HEK293 (cell line): ENCODE measurements around the gene CLK2.

ENCODE experiments used
- FEZF1 ChIP-seq: fragments of 450-650 bp; formaldehyde crosslinking; IDR thresholded peaks from 2 replicates; pipeline ENCODE4 v1.5.1; 2016; ENCODE audit warnings: missing biosample characterization, missing genetic modification characterization
- GLIS1 ChIP-seq: fragments of 450-650 bp; formaldehyde crosslinking; IDR thresholded peaks from 2 replicates; pipeline ENCODE4 v1.5.1; 2016; ENCODE audit warnings: missing biosample characterization, missing genetic modification characterization
- OSR2 ChIP-seq: fragments of 450-650 bp; formaldehyde crosslinking; IDR thresholded peaks from 2 replicates; pipeline ENCODE4 v1.5.1; 2016; ENCODE audit warnings: missing biosample characterization, missing genetic modification characterization
- PRDM4 ChIP-seq: fragments of 450-650 bp; formaldehyde crosslinking; IDR thresholded peaks from 2 replicates; pipeline ENCODE4 v1.5.1; 2017; ENCODE audit warnings: missing biosample characterization, missing genetic modification characterization
- REST ChIP-seq: fragments of 450-650 bp; formaldehyde crosslinking; IDR thresholded peaks from 2 replicates; pipeline ENCODE4 v1.5.1; 2016; ENCODE audit warnings: missing biosample characterization, missing genetic modification characterization
- SALL2 ChIP-seq: fragments of 450-650 bp; formaldehyde crosslinking; IDR thresholded peaks from 2 replicates; pipeline ENCODE4 v1.5.0; 2017; ENCODE audit warnings: missing biosample characterization, mild to moderate bottlenecking, missing genetic modification characterization, borderline replicate concordance
- SCRT2 ChIP-seq: fragments of 450-650 bp; formaldehyde crosslinking; IDR thresholded peaks from 2 replicates; pipeline ENCODE4 v1.5.1; 2016; ENCODE audit warnings: missing biosample characterization, missing genetic modification characterization
- YY1 ChIP-seq: fragments of 450-650 bp; formaldehyde crosslinking; IDR thresholded peaks from 2 replicates; pipeline ENCODE4 v1.5.1; 2018; ENCODE audit warnings: missing biosample characterization, missing genetic modification characterization
- ZBTB11 ChIP-seq: fragments of 450-650 bp; formaldehyde crosslinking; conservative IDR thresholded peaks from 2 replicates; pipeline ENCODE4 v1.5.1; 2016; ENCODE audit warnings: low read depth, missing biosample characterization, missing genetic modification characterization
- ZBTB49 ChIP-seq: fragments of 450-650 bp; formaldehyde crosslinking; IDR thresholded peaks from 2 replicates; pipeline ENCODE4 v1.5.1; 2016; ENCODE audit warnings: missing biosample characterization, missing genetic modification characterization, low read depth
- ZBTB8A ChIP-seq: fragments of 450-650 bp; formaldehyde crosslinking; IDR thresholded peaks from 2 replicates; pipeline ENCODE4 v1.5.1; 2016; ENCODE audit warnings: missing biosample characterization, missing genetic modification characterization
- ZEB2 ChIP-seq: fragments of 450-650 bp; formaldehyde crosslinking; IDR thresholded peaks from 2 replicates; pipeline ENCODE4 v1.5.1; 2016; ENCODE audit warnings: missing biosample characterization, missing genetic modification characterization
- ZFHX2 ChIP-seq: fragments of 450-650 bp; formaldehyde crosslinking; conservative IDR thresholded peaks from 2 replicates; pipeline ENCODE4 v1.5.1; 2016; ENCODE audit warnings: missing biosample characterization, missing genetic modification characterization
- ZNF112 ChIP-seq: fragments of 450-650 bp; formaldehyde crosslinking; IDR thresholded peaks from 2 replicates; pipeline ENCODE4 v1.5.0; 2017; ENCODE audit warnings: missing biosample characterization, missing genetic modification characterization
- ZNF121 ChIP-seq: fragments of 450-650 bp; formaldehyde crosslinking; IDR thresholded peaks from 2 replicates; pipeline ENCODE4 v1.5.1; 2016; ENCODE audit warnings: missing biosample characterization, missing genetic modification characterization
- ZNF266 ChIP-seq: fragments of 450-650 bp; formaldehyde crosslinking; IDR thresholded peaks from 2 replicates; pipeline ENCODE4 v1.5.1; 2016; ENCODE audit warnings: missing biosample characterization, missing genetic modification characterization, low read depth
- ZNF341 ChIP-seq: fragments of 450-650 bp; formaldehyde crosslinking; IDR thresholded peaks from 2 replicates; pipeline ENCODE4; 2016; ENCODE audit warnings: low read depth, missing biosample characterization, missing genetic modification characterization
- ZNF404 ChIP-seq: fragments of 450-650 bp; formaldehyde crosslinking; IDR thresholded peaks from 2 replicates; pipeline ENCODE4 v1.5.1; 2017; ENCODE audit warnings: missing biosample characterization, missing genetic modification characterization
- ZNF510 ChIP-seq: fragments of 450-650 bp; formaldehyde crosslinking; IDR thresholded peaks from 2 replicates; pipeline ENCODE4 v1.5.1; 2018; ENCODE audit warnings: mild to moderate bottlenecking, missing genetic modification characterization, missing biosample characterization; ENCODE audit not compliant: insufficient replicate concordance
- ZNF639 ChIP-seq: fragments of 450-650 bp; formaldehyde crosslinking; IDR thresholded peaks from 2 replicates; pipeline ENCODE4 v1.5.1; 2016; ENCODE audit warnings: missing biosample characterization, missing genetic modification characterization
- ZNF660 ChIP-seq: fragments of 450-650 bp; IDR thresholded peaks from 2 replicates; pipeline ENCODE4 v1.5.1; 2018; ENCODE audit warnings: missing biosample characterization, mild to moderate bottlenecking, missing genetic modification characterization
- ZXDB ChIP-seq: fragments of 450-650 bp; formaldehyde crosslinking; IDR thresholded peaks from 2 replicates; pipeline ENCODE4 v1.5.1; 2016; ENCODE audit warnings: missing biosample characterization, missing genetic modification characterization

CLK2 gene

GRCh38 chr1:155227261-155228095 is 45.8 kb downstream of the CLK2 start (continued):
- peak; percentile 75 for TF ChIP-seq GLIS1 (tag by site-specific recombination)
- no peak for TF ChIP-seq ZNF510
- TF ChIP-seq ZNF121 = no peak
- no peak for TF ChIP-seq ZNF404
- TF ChIP-seq OSR2 (tag by site-specific recombination) = 0 out of 2 replicates have a peak, but pooled peaks have one; percentile 38
- peak; percentile 88 for TF ChIP-seq ZBTB8A (tag by site-specific recombination)
- TF ChIP-seq ZXDB (tag by site-specific recombination) = no peak
- TF ChIP-seq ZNF341 (tag by site-specific recombination) = no peak; the same call in none of the 2 replicates
- TF ChIP-seq SALL2 (tag by site-specific recombination) = no peak
- TF ChIP-seq ZBTB49 (tag by site-specific recombination) = no peak
- TF ChIP-seq ZFHX2 = peak; percentile 87
- no peak for TF ChIP-seq ZNF266
- TF ChIP-seq ZEB2 (tag by site-specific recombination) = peak; percentile 39; the same call in 1 of the 2 replicates
- TF ChIP-seq ZNF639 (tag by site-specific recombination) = no peak
- TF ChIP-seq PRDM4 (tag by site-specific recombination) = peak; percentile 49; the same call in 1 of the 2 replicates
- TF ChIP-seq REST = no peak
- no peak for TF ChIP-seq ZNF112
- TF ChIP-seq ZBTB11 (tag by site-specific recombination) = peak; percentile 57; the same call in 1 of the 2 replicates
- TF ChIP-seq YY1 = peak; percentile 32; the same call in 1 of the 2 replicates
- TF ChIP-seq ZNF660 (tag by site-specific recombination) = peak; percentile 85
- TF ChIP-seq FEZF1 (tag by site-specific recombination) = no peak
- no peak for TF ChIP-seq SCRT2 (tag by site-specific recombination)
